ENCODE results near the gene MACROD2. TPM values are rescaled to one million over a fixed set of nuclear protein-coding genes. Genes with fewer than 3 reads are reported as not detected.
"Not testable (repeated sequence)": the region's sequence is repeated elsewhere in the genome, so short reads cannot be mapped to it uniquely, and the experiment has no call there.

The MACROD2 gene
- total RNA-seq (2012; rRNA removed), result 0.44 TPM in 1 of 2 replicates, not detected in the other

DNA sequence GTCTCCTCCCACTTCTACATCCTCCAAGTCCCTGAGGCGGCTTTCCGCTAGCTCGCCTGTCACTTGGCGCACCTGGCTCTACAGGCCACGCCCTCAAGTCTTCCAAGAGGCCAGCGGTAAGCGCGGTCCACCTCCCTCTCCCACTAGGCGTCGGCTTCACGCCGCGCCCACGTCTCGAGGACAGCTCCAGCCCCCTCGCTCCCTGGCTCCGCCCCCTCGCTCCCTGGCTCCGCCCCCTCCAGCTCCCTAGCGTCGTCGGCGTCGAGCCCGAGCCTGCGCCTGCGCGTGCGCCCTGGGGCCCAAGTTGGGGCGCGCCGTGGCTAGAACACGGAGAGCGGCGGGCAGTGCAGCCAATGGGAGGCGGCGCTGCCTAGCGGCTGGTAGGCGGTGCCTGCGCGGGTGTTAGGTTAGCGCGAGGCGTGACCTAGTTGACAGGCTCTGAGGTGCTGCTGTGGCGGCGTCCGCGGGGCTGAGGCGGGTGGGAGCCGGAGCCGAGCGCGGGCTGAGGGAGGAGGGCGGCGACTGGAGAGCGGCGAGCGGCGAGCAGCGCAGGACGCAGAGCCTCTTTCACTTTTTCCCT lies at the start of gene MACROD2:
MACROD2 (plus strand) TSS at position 431 of the 580 bp plus-strand sequence.
- H3K27me3 ChIP-seq (ENCODE audit: control insufficient read depth, insufficient read depth, low read length), result peaks cover 4% of the 10 kb centered on the region
- peak within 1 kb of the TSS; percentile 97 for H3K4me3 ChIP-seq (ENCODE audit: low read length)
- peaks cover 9% of the 10 kb centered on the region for H3K4me1 ChIP-seq (ENCODE audit: control insufficient read depth, insufficient read depth, low read length)
- no peaks in the 10 kb centered on the region for H3K9me3 ChIP-seq (replicated peaks; ENCODE audit: low read length)
- H3K4me2 ChIP-seq (ENCODE audit: low read length), result peak within 1 kb of the TSS; percentile 97
- no peaks in the 10 kb centered on the region for H3K36me3 ChIP-seq (ENCODE audit: insufficient read depth, low read length)
- H3K9ac ChIP-seq (ENCODE audit: low read depth, low read length), result peak within 1 kb of the TSS; percentile 69

DNA sequence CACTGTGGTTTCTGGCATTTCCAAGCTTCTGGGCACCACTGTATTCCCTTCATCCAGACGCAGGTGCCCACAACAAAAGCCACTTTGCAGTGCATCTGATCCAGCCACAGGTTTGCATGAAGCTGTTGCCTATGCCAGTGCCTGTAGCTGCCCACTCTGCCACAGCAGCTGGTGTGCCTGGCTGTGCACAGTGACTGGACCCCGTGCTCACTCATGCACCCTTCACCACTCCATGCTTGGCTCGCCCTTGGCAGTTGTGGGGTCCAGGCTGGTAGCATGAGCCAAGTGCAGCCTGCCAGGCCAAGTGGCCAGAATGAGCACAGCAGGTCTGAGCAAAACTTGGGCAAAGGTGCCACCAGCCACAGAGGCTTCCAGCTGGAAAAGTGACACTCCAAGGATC lies 47.6 kb upstream of the MACROD2 start:
- H3K9ac ChIP-seq (ENCODE audit: low read depth, low read length), result no peak overlapping the region
- H3K4me2 ChIP-seq (ENCODE audit: low read length), result no peak overlapping the region
- H3K4me3 ChIP-seq (ENCODE audit: low read length), result no peak overlapping the region
- H3K9me3 ChIP-seq (replicated peaks; ENCODE audit: low read length), result no peaks in the 10 kb centered on the region
- H3K36me3 ChIP-seq (ENCODE audit: insufficient read depth, low read length), result no peaks in the 10 kb centered on the region
- H3K27me3 ChIP-seq (ENCODE audit: control insufficient read depth, insufficient read depth, low read length), result no peaks in the 10 kb centered on the region
- H3K4me1 ChIP-seq (ENCODE audit: control insufficient read depth, insufficient read depth, low read length), result no peaks in the 10 kb centered on the region

- no peaks in the 10 kb centered on the region for H3K9me3 ChIP-seq (replicated peaks; ENCODE audit: low read length)
- no peaks in the 10 kb centered on the region for H3K4me1 ChIP-seq (ENCODE audit: control insufficient read depth, insufficient read depth, low read length)
- no peak overlapping the region for H3K9ac ChIP-seq (ENCODE audit: low read depth, low read length)
- H3K4me3 ChIP-seq (ENCODE audit: low read length), result no peak overlapping the region
- no peaks in the 10 kb centered on the region for H3K27me3 ChIP-seq (ENCODE audit: control insufficient read depth, insufficient read depth, low read length)
- H3K4me2 ChIP-seq (ENCODE audit: low read length), result no peak overlapping the region
- no peaks in the 10 kb centered on the region for H3K36me3 ChIP-seq (ENCODE audit: insufficient read depth, low read length)
Observed at GRCh38 chr20:13953227-13953626, 42.1 kb upstream of the MACROD2 start.

DNA sequence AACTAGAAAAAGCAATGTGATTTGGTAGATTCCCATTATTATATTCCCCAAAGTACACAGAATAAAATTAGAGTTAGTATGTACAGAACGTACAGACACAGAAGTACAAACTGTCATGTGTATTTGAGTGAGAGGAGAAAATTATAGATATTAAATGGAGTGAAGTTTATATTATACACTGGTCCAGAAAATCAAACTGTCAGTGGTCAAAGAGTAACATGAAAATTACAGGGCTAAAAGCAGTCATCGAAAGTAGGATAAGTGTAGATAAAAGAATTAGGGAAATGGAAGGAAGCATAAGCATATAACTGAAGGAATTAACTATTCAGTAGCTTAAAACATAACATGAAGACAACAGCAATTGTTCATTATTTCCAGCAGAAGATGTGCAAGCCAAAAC lies 35.2 kb upstream of the MACROD2 start:
- Histone ChIP-seq H3K4me2 (ENCODE audit: low read length) (no peak overlapping the region), H3K9me3 (replicated peaks; ENCODE audit: low read length) (no peaks in the 10 kb centered on the region), H3K4me1 (ENCODE audit: control insufficient read depth, insufficient read depth, low read length) (no peaks in the 10 kb centered on the region), H3K27me3 (ENCODE audit: control insufficient read depth, insufficient read depth, low read length) (no peaks in the 10 kb centered on the region), H3K36me3 (ENCODE audit: insufficient read depth, low read length) (no peaks in the 10 kb centered on the region), H3K9ac (ENCODE audit: low read depth, low read length) (no peak overlapping the region), H3K4me3 (ENCODE audit: low read length) (no peak overlapping the region)

DNA sequence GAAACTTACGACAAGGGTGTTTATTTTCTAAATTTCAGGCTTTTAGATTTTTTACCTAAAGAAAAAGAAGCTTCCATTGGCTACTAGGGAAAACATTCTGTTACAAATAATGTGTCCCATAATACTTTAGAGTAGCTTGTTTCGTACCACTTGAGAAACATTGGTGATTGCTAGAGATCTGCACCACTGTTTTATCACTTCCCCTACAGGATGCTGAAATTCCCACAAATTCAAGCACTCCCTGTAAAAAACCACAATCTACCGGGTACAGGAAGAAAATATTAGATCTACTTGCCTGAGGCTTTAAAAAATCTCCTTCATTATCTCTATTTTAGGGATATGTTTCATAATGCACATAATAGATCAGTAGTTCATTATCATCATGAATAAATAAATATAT lies 34.8 kb upstream of the MACROD2 start:
- H3K4me2 ChIP-seq (ENCODE audit: low read length), result no peak overlapping the region
- H3K4me3 ChIP-seq (ENCODE audit: low read length), result no peak overlapping the region
- H3K9me3 ChIP-seq (replicated peaks; ENCODE audit: low read length), result no peaks in the 10 kb centered on the region
- H3K36me3 ChIP-seq (ENCODE audit: insufficient read depth, low read length), result no peaks in the 10 kb centered on the region
- no peaks in the 10 kb centered on the region for H3K4me1 ChIP-seq (ENCODE audit: control insufficient read depth, insufficient read depth, low read length)
- H3K27me3 ChIP-seq (ENCODE audit: control insufficient read depth, insufficient read depth, low read length), result no peaks in the 10 kb centered on the region
- H3K9ac ChIP-seq (ENCODE audit: low read depth, low read length), result no peak overlapping the region

DNA sequence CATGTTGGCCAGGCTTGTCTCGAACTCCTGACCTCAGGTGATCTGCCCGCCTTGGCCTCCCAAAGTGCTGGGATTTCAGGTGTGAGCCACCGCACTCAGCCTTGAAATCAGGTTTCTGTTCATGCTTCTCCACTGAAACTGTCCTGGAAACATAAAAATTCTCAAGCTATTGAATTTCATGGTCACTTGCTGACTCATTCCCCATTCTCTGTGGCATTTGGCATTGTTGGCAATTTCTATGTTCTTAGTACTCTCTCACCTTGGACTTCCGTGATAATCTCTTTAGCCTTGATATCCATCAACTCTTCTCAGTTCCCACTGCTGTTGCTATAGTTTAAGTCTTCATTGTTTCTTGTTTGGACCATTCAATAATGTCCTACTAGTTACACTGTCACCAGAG lies 11.1 kb upstream of the MACROD2 start:
- no peak overlapping the region for H3K4me3 ChIP-seq (ENCODE audit: low read length)
- H3K27me3 ChIP-seq (ENCODE audit: control insufficient read depth, insufficient read depth, low read length), result peaks cover 2% of the 10 kb centered on the region
- H3K9me3 ChIP-seq (replicated peaks; ENCODE audit: low read length), result no peaks in the 10 kb centered on the region
- no peak overlapping the region for H3K9ac ChIP-seq (ENCODE audit: low read depth, low read length)
- no peaks in the 10 kb centered on the region for H3K4me1 ChIP-seq (ENCODE audit: control insufficient read depth, insufficient read depth, low read length)
- no peaks in the 10 kb centered on the region for H3K36me3 ChIP-seq (ENCODE audit: insufficient read depth, low read length)
- no peak overlapping the region for H3K4me2 ChIP-seq (ENCODE audit: low read length)

GRCh38 chr20:13990465-13990864 lies 4.9 kb upstream of the MACROD2 start, which contains the start of gene SEL1L2:
Gene SEL1L2 (minus strand): TSS chr20:13990614. CDS start chr20:13990534, 80 bp downstream.
- Histone ChIP-seq H3K4me1 (ENCODE audit: control insufficient read depth, insufficient read depth, low read length) (peaks cover 4% of the 10 kb centered on the region), H3K27me3 (ENCODE audit: control insufficient read depth, insufficient read depth, low read length) (peaks cover 7% of the 10 kb centered on the region), H3K36me3 (ENCODE audit: insufficient read depth, low read length) (no peaks in the 10 kb centered on the region), H3K9ac (ENCODE audit: low read depth, low read length) (no peak within 1 kb of the TSS), H3K4me3 (ENCODE audit: low read length) (no peak within 1 kb of the TSS), H3K9me3 (replicated peaks; ENCODE audit: low read length) (no peaks in the 10 kb centered on the region), H3K4me2 (ENCODE audit: low read length) (no peak within 1 kb of the TSS)

DNA sequence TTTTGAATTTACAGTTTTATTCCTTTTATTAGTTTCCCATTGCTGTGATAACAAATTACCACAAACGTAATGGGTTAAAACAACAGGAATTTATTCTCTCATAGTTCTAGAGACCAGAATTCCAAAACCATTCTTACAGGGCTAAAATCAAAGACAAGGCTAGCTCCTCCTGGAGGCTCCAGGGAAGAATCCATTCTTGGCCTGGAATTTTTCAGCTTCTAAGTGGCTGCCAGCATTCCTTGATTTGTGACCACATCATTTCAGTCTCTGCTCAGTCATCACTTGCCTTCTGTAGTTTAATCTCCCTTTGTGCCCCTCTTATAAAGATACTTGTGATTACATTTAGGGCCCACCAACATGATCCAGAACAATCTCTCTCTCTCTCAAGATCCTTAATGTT lies 4.0 kb upstream of the MACROD2 start:
- Histone ChIP-seq H3K4me2 (ENCODE audit: low read length) (no peak overlapping the region), H3K9me3 (replicated peaks; ENCODE audit: low read length) (no peaks in the 10 kb centered on the region), H3K27me3 (ENCODE audit: control insufficient read depth, insufficient read depth, low read length) (peaks cover 7% of the 10 kb centered on the region), H3K36me3 (ENCODE audit: insufficient read depth, low read length) (no peaks in the 10 kb centered on the region), H3K4me3 (ENCODE audit: low read length) (no peak overlapping the region), H3K4me1 (ENCODE audit: control insufficient read depth, insufficient read depth, low read length) (peaks cover 7% of the 10 kb centered on the region), H3K9ac (ENCODE audit: low read depth, low read length) (no peak overlapping the region)

DNA sequence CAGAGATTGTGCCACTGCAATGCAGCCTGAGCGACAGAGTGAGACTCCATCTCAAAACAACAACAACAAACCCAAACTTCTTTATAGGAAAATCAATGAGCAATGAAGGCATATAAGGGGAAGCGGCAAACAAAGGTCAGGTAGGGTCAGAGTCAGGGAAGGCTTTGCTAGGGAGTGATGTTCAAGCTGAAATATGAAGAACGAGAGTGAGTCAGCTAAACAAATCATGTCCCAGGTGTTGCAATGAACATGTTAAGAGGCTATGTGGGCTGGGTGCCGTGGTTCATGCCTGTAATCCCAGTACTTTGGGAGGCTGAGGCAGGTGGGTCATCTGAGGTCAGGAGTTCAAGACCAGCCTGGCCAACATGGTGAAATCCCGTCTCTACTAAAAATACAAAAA lies 3.4 kb upstream of the MACROD2 start:
- H3K27me3 ChIP-seq (ENCODE audit: control insufficient read depth, insufficient read depth, low read length); H3K4me3 ChIP-seq (ENCODE audit: low read length); H3K9me3 ChIP-seq (replicated peaks; ENCODE audit: low read length); H3K9ac ChIP-seq (ENCODE audit: low read depth, low read length); H3K36me3 ChIP-seq (ENCODE audit: insufficient read depth, low read length); H3K4me2 ChIP-seq (ENCODE audit: low read length); H3K4me1 ChIP-seq (ENCODE audit: control insufficient read depth, insufficient read depth, low read length): not testable (repeated sequence)

DNA sequence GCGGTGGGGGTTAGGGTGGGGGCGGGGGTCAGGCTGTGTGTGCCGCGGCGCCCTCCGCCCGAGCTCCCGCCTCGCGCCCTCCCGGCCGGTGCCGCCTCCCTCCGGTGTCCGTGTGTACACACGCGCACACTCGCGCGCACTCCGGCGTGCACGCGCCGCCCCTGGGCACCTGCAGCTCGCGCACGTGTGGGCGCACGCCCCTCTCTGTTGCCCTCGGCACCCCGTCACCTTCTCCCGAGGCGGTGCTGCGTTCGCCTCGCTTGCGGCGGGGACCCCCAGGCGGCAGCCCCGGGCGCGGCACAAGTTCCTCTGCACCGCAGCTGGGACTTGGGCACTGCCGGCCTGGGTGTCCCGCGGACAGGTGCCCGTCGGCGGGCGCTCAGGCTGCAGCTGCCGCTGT lies 525 bp downstream of the MACROD2 start:
- Histone ChIP-seq H3K4me1 (ENCODE audit: control insufficient read depth, insufficient read depth, low read length) (peaks cover 9% of the 10 kb centered on the region), H3K9ac (ENCODE audit: low read depth, low read length) (no peak overlapping the region), H3K4me3 (ENCODE audit: low read length) (peak overlapping the region; percentile 97), H3K9me3 (replicated peaks; ENCODE audit: low read length) (no peaks in the 10 kb centered on the region), H3K36me3 (ENCODE audit: insufficient read depth, low read length) (no peaks in the 10 kb centered on the region), H3K4me2 (ENCODE audit: low read length) (peak overlapping the region; percentile 97), H3K27me3 (ENCODE audit: control insufficient read depth, insufficient read depth, low read length) (no peaks in the 10 kb centered on the region)

DNA sequence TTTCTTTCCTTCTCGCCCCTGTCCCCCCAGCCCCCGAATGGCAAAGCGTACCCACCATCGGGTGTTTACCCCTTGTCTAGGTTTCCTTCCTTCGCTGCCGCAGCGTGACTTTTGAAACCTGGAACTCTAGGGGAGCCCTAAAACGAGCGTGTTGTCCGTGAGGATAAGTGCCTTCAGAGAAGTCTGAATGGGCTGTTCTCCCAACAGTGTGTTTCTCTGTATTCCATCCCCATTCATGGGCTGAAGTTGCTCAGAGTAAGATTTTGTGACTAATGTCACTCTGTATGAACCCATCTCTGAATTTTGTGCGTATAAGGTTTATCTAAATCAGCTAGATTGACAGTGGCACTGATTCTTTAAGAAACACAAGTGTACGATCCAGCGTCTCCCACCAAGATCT lies 949 bp downstream of the MACROD2 start:
- Histone ChIP-seq H3K9ac (ENCODE audit: low read depth, low read length) (no peak overlapping the region), H3K4me3 (ENCODE audit: low read length) (peak overlapping the region; percentile 97), H3K4me2 (ENCODE audit: low read length) (peak overlapping the region; percentile 97), H3K9me3 (replicated peaks; ENCODE audit: low read length) (no peaks in the 10 kb centered on the region), H3K27me3 (ENCODE audit: control insufficient read depth, insufficient read depth, low read length) (no peaks in the 10 kb centered on the region), H3K4me1 (ENCODE audit: control insufficient read depth, insufficient read depth, low read length) (peaks cover 9% of the 10 kb centered on the region), H3K36me3 (ENCODE audit: insufficient read depth, low read length) (no peaks in the 10 kb centered on the region)

DNA sequence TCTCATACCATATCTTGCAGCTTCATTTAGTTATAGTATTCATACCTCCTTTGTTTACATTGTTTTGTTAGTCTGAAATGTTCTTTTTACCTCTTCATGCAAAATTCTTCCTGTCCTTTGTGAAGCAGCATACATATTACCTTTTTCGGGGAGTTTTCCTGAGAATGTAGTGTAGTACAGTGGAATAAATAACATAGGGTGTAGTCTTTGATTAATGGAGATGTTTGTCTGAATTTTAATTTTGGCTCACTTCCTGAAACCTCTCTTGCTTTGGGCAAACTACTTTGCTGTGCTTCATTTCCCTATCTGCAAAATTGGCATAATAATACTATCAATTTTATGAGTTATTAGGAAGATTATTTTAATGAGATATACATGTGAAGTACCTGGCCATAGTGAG lies 5.6 kb downstream of the MACROD2 start:
- no peaks in the 10 kb centered on the region for H3K9me3 ChIP-seq (replicated peaks; ENCODE audit: low read length)
- H3K4me3 ChIP-seq (ENCODE audit: low read length), result no peak overlapping the region
- H3K4me2 ChIP-seq (ENCODE audit: low read length), result no peak overlapping the region
- H3K36me3 ChIP-seq (ENCODE audit: insufficient read depth, low read length), result no peaks in the 10 kb centered on the region
- H3K9ac ChIP-seq (ENCODE audit: low read depth, low read length), result no peak overlapping the region
- no peaks in the 10 kb centered on the region for H3K27me3 ChIP-seq (ENCODE audit: control insufficient read depth, insufficient read depth, low read length)
- H3K4me1 ChIP-seq (ENCODE audit: control insufficient read depth, insufficient read depth, low read length), result peaks cover 4% of the 10 kb centered on the region

Data from skeletal muscle satellite cell (primary cell).